HepG2 (cell line): Measurements from ENCODE around the gene TBX19. TPM values are rescaled to one million over a fixed set of nuclear protein-coding genes. Genes with fewer than 3 reads are reported as not detected.

ENCODE experiments used
- ATM ChIP-seq: fragments of 450-650 bp; IDR thresholded peaks from 2 replicates; pipeline ENCODE4 v1.7.1; 2017; ENCODE audit warnings: mild to moderate bottlenecking, borderline replicate concordance
- IKZF1 ChIP-seq: fragments of 450-650 bp; IDR thresholded peaks from 2 replicates; pipeline ENCODE4 v1.7.1; 2016
- POGK ChIP-seq: sonication (generic); formaldehyde crosslinking; conservative IDR thresholded peaks from 2 replicates; pipeline ENCODE4 v1.8.0; 2022; ENCODE audit warnings: mild to moderate bottlenecking, moderate library complexity, missing genetic modification reagents
- RFXANK ChIP-seq: IDR thresholded peaks from 2 replicates; pipeline ENCODE4 v1.6.1; 2016
- SKIL ChIP-seq: sonication (generic); formaldehyde crosslinking; IDR thresholded peaks from 2 replicates; pipeline ENCODE4 v1.8.0; 2022; ENCODE audit warnings: missing genetic modification reagents, mild to moderate bottlenecking, moderate library complexity, borderline replicate concordance
- ZNF318 ChIP-seq: sonication (generic); formaldehyde crosslinking; IDR thresholded peaks from 2 replicates; pipeline ENCODE4 v1.4.0; 2020; ENCODE audit warnings: mild to moderate bottlenecking, missing genetic modification reagents
- ZNF720 ChIP-seq: sonication (generic); formaldehyde crosslinking; IDR thresholded peaks from 2 replicates; pipeline ENCODE4 v1.4.0; 2020; ENCODE audit warnings: missing genetic modification reagents
- polyA plus RNA-seq, 8 experiments: library from polyadenylated mRNA; depleted of rRNA in 3 of 8; stranded (reverse) in 7 of 8; unstranded in 1 of 8; fragments of >200 nt; fragmentation: Illumina TruSeq in 4 of 8; extraction: Trizol in 4 of 8; gene quantifications; 2 replicates each; pipeline versions ENCODE4 v1.2.1 to v1.2.3, GENCODE V29; 2011 to 2016; ENCODE audit warnings: low read depth in 4 of 8, missing spikeins in 1 of 8, mixed read lengths in 1 of 8; ENCODE audit not compliant: insufficient read depth in 1 of 8
- total RNA-seq, 5 experiments: library from RNA; depleted of rRNA; stranded (reverse); fragments of >200 nt; fragmentation: Illumina TruSeq; extraction: Trizol; gene quantifications; 2 replicates each; pipeline ENCODE4 v1.2.3, GENCODE V29; 2016; ENCODE audit warnings: low read depth in 1 of 5

The TBX19 gene
- total and polyA plus RNA-seq, 2 of the 13 experiments (the other 11 are each of a cell fraction or from before 2014, with no cell fraction given): 0.31 to 1.4 TPM

GRCh38 chr1:168280296-168280927 lies at the start of gene TBX19 (continued):
- TF ChIP-seq ZNF318 (CRISPR knock-in tag) (no peak), RFXANK (no peak), IKZF1 (no peak), ATM (no peak), SKIL (CRISPR knock-in tag) (no peak), ZNF720 (CRISPR knock-in tag) (no peak), POGK (no peak)
